Large intestine (tissue), 12 donors: ENCODE results near the gene USP6NL. TPM values are rescaled to one million over a fixed set of nuclear protein-coding genes. Genes with fewer than 3 reads are reported as not detected.

ENCODE experiments used
- DNase-seq, 2 donors: peaks; one replicate each; pipeline versions ENCODE4 v3.0.0 to v3.0.0-alpha.2; 2013
- H3K27ac ChIP-seq: one replicate; pipeline ENCODE4 v1.5.1; 2013; ENCODE audit warnings: low read length
- H3K27me3 ChIP-seq: 2 replicates; pipeline ENCODE4 v1.6.1; 2013; ENCODE audit warnings: low read length; ENCODE audit not compliant: control insufficient read depth, insufficient read depth
- H3K36me3 ChIP-seq: 2 replicates; pipeline ENCODE4 v1.6.1; 2013; ENCODE audit warnings: low read length; ENCODE audit not compliant: control insufficient read depth, insufficient read depth
- H3K4me1 ChIP-seq: one replicate; pipeline ENCODE4 v1.6.1; 2013; ENCODE audit warnings: low read length; ENCODE audit not compliant: control insufficient read depth, insufficient read depth
- H3K4me3 ChIP-seq: one replicate; pipeline ENCODE4 v1.5.1; 2013; ENCODE audit warnings: low read length
- H3K9me3 ChIP-seq: one replicate; pipeline ENCODE4 v1.6.1; 2013; ENCODE audit warnings: mild to moderate bottlenecking, low read depth, low read length, moderate library complexity; ENCODE audit not compliant: control insufficient read depth
- WGBS: methylation state at CpG from one replicate; pipeline ENCODE4 v1.1.5; 2013; ENCODE audit warnings: low lambda C conversion rate; ENCODE audit not compliant: insufficient coverage; 5-methylcytosine and 5-hydroxymethylcytosine counted together
- long read RNA-seq, 11 donors: transcript quantifications; one replicate each; lab custom pipeline, GENCODE V29; 2026
- polyA plus RNA-seq: library from polyadenylated mRNA; unstranded; fragments of 120-200 nt; gene quantifications from one replicate; pipeline ENCODE4 v1.2.1, GENCODE V29; 2013

Gene USP6NL
- 20.4 TPM for polyA plus RNA-seq
- long read RNA-seq, donor 1, full-length matches to known transcripts = 4 of 4 reads
- long read RNA-seq, donor 1, partial matches to known transcripts = 0 of 4 reads
- long read RNA-seq, donor 1, other reads (novel, unspliced or antisense) = 0 of 4 reads
- long read RNA-seq, donor 2, full-length matches to known transcripts = 3 of 3 reads
- long read RNA-seq, donor 2, partial matches to known transcripts = 0 of 3 reads
- long read RNA-seq, donor 2, other reads (novel, unspliced or antisense) = 0 of 3 reads
- long read RNA-seq, donor 3 = 0 reads
- long read RNA-seq, donor 4 = 0 reads
- long read RNA-seq, donor 5, full-length matches to known transcripts = 1 of 1 reads
- long read RNA-seq, donor 5, partial matches to known transcripts = 0 of 1 reads
- long read RNA-seq, donor 5, other reads (novel, unspliced or antisense) = 0 of 1 reads
- long read RNA-seq, donor 6, full-length matches to known transcripts = 5 of 5 reads
- long read RNA-seq, donor 6, partial matches to known transcripts = 0 of 5 reads
- long read RNA-seq, donor 6, other reads (novel, unspliced or antisense) = 0 of 5 reads
- long read RNA-seq, donor 7, partial matches to known transcripts = 0 of 1 reads
- long read RNA-seq, donor 7, other reads (novel, unspliced or antisense) = 0 of 1 reads
- long read RNA-seq, donor 8, full-length matches to known transcripts = 5 of 5 reads
- long read RNA-seq, donor 8, partial matches to known transcripts = 0 of 5 reads
- long read RNA-seq, donor 8, other reads (novel, unspliced or antisense) = 0 of 5 reads
- long read RNA-seq, donor 9, full-length matches to known transcripts = 3 of 3 reads
- long read RNA-seq, donor 9, partial matches to known transcripts = 0 of 3 reads
- long read RNA-seq, donor 9, other reads (novel, unspliced or antisense) = 0 of 3 reads
- long read RNA-seq, donor 10, full-length matches to known transcripts = 7 of 7 reads
- long read RNA-seq, donor 10, partial matches to known transcripts = 0 of 7 reads
- long read RNA-seq, donor 10, other reads (novel, unspliced or antisense) = 0 of 7 reads
- long read RNA-seq, donor 11, full-length matches to known transcripts = 7 of 7 reads
- long read RNA-seq, donor 11, partial matches to known transcripts = 0 of 7 reads
- long read RNA-seq, donor 11, other reads (novel, unspliced or antisense) = 0 of 7 reads

DNA sequence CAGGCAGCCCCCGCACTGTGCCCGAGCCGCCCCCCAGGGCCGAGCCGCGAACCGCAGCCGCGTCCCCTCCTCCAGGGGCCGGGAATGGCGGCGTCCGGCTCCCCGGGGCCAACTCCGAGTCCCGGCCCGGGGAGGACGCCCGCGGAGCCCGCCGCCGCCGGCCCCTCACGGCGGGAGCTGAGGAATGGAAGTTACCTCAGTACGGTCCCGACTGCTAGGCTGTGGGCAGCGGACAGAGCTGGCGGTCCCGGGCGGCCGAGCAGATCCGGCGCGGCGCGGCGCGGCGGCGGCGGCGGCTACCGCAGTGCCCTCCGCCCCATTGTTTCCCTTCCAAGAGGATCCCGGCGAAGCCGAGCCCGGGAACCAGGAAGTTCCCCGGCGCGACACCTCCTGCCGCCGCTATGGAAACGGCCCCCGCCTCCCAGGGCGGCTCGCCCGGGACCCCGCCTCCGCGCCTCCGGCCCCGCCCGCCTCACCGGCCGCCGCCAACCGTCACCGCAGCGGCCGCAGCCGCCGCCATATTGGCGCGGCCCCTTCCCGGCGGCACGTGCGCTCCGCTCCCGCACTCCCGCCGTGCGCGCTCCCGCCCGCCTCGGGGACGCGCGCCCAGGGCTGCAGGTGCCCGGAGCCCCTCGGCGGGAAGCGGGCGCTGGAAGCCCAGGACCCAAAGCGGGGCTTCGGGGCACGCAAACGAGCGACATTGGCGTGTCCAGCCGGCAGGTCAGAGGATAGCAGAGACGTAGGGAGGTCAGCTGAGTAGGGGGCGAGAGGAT, at the start of gene USP6NL:
TSS of gene USP6NL (minus strand) at position 403 of the 773 bp plus-strand sequence. CDS start 14,016 bp downstream, outside the sequence.
- peak within 1 kb of the TSS; percentile 83 for H3K27ac ChIP-seq
- peaks cover 16% of the 10 kb centered on the region for H3K4me1 ChIP-seq
- H3K27me3 ChIP-seq = no peaks in the 10 kb centered on the region
- peak; percentile 90 to 95 for DNase-seq
- no peaks in the 10 kb centered on the region for H3K36me3 ChIP-seq
- peak within 1 kb of the TSS; percentile 88 for H3K4me3 ChIP-seq
- H3K9me3 ChIP-seq = no peaks in the 10 kb centered on the region
- WGBS = no CpG with 5 or more reads among the region's 107 CpGs

DNA sequence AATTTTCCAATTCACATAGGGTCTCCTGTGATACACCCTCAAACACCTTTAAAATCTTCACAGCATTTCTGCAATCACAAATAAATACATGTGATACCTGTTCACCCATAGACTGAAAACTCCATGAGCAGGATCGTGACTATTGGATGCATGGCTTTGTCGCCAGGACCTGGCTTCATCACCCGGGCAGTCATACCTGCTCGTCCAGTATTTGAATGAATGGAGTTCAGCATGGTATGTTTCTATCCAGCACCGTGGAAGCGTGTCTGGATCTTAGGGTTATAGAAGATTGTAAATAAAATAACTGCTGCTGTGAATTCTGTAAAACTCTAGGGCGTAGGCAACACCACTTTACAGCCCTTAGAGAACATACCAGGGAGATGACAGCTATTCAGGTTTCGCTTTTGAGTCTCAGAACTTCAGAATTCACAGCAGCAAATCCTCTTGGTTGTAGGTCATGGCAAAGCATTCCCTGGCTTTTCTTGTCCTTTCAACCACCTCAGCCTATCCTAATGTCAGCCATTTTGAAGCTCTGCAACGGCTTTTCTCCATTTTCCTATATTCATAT, 47.4 kb upstream of the USP6NL start:
- DNase-seq = no peak
- no CpG with 5 or more reads among the region's 9 CpGs for WGBS
- Histone ChIP-seq H3K27me3 (no peaks in the 10 kb centered on the region), H3K4me1 (no peaks in the 10 kb centered on the region), H3K36me3 (no peaks in the 10 kb centered on the region), H3K9me3 (no peaks in the 10 kb centered on the region), H3K27ac (no peak overlapping the region), H3K4me3 (no peak overlapping the region)

DNA sequence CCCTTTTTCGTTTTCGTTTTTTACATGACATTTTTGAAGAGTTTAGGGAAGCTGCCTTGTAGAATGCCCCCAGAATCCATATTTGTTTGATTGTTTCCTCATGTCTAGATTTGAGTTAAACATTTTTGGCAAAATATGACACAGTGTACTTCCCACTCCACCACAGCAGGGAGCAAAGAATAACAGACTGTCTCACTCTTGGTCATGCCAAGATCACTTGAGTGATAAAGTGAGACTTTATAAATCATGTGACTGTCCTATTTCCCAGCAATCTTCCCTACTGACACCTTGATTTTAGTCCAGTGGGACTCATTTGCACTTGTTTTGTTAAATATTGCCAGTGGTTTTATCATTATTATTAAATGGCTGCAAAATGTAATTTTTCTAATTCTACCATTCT, 44.4 kb upstream of the USP6NL start:
- H3K4me3 ChIP-seq = no peak overlapping the region
- H3K36me3 ChIP-seq = no peaks in the 10 kb centered on the region
- no peak for DNase-seq
- H3K27me3 ChIP-seq = no peaks in the 10 kb centered on the region
- no peak overlapping the region for H3K27ac ChIP-seq
- H3K9me3 ChIP-seq = no peaks in the 10 kb centered on the region
- no peaks in the 10 kb centered on the region for H3K4me1 ChIP-seq
- WGBS = 85% methylated on average over 2 of the region's 2 CpGs

DNA sequence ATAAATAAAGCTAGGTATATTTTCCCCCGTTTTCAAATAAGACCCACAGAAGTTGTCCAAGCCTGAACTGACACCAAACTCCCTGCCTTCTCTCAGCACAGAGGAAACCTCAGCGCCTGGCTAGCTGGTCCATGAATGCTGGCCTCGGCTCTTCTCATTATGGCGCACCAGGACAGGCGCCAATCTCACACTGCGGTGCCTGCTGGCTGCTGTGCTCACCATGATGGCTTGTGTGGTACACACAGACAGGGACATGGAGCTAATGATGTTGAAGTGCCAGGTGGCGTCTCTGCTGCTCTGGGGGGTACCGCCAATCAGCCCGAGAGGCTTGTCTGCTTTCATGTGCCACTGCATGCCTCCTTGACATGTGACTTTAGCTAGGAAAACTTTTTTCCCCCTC, 43.2 kb upstream of the USP6NL start:
- Histone ChIP-seq H3K4me1 (no peaks in the 10 kb centered on the region), H3K4me3 (no peak overlapping the region), H3K27ac (no peak overlapping the region), H3K27me3 (no peaks in the 10 kb centered on the region), H3K36me3 (no peaks in the 10 kb centered on the region), H3K9me3 (no peaks in the 10 kb centered on the region)
- no CpG with 5 or more reads among the region's 9 CpGs for WGBS
- DNase-seq = no peak

DNA sequence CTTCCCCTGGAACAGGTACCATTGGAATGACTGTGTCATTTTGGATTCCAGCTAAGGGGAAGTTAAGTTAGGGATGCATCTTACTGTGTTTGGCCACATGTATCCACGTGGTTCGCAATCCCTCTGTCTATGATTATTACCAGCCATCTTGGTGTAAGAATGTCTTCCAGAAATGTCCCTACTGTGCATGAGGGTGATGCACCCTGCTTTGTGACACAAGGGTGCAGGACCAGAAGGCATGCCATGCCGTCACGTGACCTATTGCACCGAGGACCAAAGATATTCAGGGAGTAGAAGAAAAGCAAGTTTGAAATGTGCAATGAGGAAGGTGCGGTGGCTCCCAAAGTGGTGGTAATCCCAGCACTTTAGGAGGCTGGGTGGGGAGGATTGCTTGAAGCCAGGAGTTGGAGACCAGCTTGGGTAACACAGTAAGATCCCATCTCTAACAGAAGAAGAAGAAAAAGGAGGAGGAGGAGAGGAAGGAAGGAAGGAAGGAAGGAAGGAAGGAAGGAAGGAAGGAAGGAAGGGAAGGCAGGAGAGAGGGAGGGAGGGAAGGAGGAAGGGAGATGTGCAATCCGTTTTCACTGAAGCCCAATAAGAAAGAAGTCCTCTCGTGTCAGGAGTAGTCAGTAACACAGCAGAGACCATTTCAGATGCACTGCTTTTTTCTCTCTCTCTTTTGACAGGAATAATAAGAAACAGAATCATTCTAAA, 42.5 kb upstream of the USP6NL start:
- Histone ChIP-seq H3K4me3 (no peak overlapping the region), H3K4me1 (no peaks in the 10 kb centered on the region), H3K27me3 (no peaks in the 10 kb centered on the region), H3K27ac (no peak overlapping the region), H3K9me3 (no peaks in the 10 kb centered on the region), H3K36me3 (no peaks in the 10 kb centered on the region)
- DNase-seq = no peak
- 85% methylated on average over 3 of the region's 8 CpGs for WGBS

DNA sequence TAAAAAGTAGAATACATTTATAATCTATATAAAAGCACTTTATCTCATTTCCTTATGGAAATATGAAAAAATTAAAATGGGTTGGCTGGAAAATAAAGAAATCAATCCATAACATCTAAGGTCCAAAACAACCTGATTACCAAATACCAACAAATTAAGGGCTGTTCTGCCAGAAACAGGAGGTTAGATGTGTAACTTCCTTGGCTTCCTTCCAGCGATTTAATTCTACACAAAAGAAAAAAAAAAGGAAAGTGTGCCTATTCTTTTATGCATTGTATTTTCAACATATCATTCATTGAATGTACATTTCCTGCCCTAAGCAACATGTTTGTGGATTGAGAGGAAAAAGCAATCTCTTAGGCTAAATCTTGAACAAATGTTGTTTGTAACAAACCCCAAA, 36.2 kb upstream of the USP6NL start:
- Histone ChIP-seq H3K27me3 (no peaks in the 10 kb centered on the region), H3K9me3 (no peaks in the 10 kb centered on the region), H3K4me1 (no peaks in the 10 kb centered on the region), H3K36me3 (no peaks in the 10 kb centered on the region), H3K4me3 (no peak overlapping the region), H3K27ac (no peak overlapping the region)
- no CpG with 5 or more reads among the region's 1 CpG for WGBS
- DNase-seq = no peak

DNA sequence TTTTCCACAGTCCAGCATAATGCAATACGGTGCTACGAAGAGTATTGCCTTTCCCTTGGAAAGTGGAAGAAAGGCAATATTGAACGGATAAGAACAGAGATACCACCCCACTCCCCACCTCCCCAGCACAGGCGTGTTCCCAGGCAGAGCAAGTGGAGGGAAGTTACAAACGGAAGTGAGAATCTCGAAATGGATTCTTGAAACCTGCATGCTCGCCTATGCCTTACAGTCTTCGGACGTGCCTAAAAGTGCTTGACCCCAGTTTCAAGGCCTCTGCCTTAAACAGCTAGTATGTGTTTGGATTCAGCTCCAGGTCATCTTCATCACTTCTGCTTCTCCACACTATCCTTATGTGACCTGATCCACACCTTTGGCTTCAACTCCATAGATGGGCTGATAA, 35.0 kb upstream of the USP6NL start:
- no CpG with 5 or more reads among the region's 9 CpGs for WGBS

DNA sequence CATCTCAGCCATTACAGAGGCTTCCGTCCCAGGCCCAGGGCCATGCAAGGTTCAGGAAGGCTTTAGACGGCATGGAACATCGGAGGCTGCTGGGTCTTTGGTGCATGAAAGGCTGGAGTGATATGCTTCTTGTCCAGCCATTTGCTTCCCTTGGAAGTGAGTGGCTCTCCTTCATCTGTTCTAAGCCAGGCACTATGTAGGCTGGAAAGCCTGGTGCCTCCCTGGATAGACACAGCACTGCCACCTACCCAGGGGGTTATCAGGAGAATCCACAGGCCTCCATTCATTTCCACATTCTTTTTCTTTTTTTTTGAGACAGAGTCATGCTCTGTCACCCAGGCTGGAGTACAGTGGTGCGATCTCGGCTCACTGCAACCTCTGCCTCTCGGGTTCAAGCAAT, 31.6 kb upstream of the USP6NL start:
- Histone ChIP-seq H3K4me1 (no peaks in the 10 kb centered on the region), H3K36me3 (no peaks in the 10 kb centered on the region), H3K27me3 (no peaks in the 10 kb centered on the region), H3K9me3 (no peaks in the 10 kb centered on the region), H3K4me3 (no peak overlapping the region), H3K27ac (no peak overlapping the region)
- no peak for DNase-seq
- whole genome bisulfite sequencing = no CpG with 5 or more reads among the region's 6 CpGs

More for the DNA sequence above, 35.0 kb upstream of the USP6NL start:
- H3K36me3 ChIP-seq = no peaks in the 10 kb centered on the region
- no peaks in the 10 kb centered on the region for H3K4me1 ChIP-seq
- no peak overlapping the region for H3K27ac ChIP-seq
- no peaks in the 10 kb centered on the region for H3K9me3 ChIP-seq
- no peak for DNase-seq
- H3K27me3 ChIP-seq = no peaks in the 10 kb centered on the region
- no peak overlapping the region for H3K4me3 ChIP-seq

DNA sequence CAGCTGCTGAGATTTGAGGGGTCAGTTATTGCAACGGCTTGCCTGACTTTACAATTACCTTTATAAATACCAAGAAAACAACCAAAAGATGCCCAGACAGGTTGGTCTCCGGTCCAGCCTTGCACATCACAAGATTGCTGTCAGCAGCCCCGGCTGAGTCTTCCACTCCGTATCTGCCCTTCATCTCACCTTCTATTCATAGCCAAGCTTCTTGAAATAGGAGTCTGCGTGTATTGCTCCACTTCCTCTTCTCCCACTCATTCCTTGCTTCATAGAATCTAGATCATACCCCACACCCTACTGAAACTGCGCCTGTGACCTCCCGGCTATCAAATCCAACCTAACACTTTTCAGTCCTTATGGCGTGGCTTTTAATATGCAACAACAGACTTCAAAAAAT, 31.1 kb upstream of the USP6NL start:
- H3K36me3 ChIP-seq = no peaks in the 10 kb centered on the region
- WGBS = 71% methylated on average over 1 of the region's 8 CpGs
- H3K4me1 ChIP-seq = no peaks in the 10 kb centered on the region
- no peaks in the 10 kb centered on the region for H3K27me3 ChIP-seq
- no peaks in the 10 kb centered on the region for H3K9me3 ChIP-seq
- H3K27ac ChIP-seq = no peak overlapping the region
- H3K4me3 ChIP-seq = no peak overlapping the region
- DNase-seq = no peak
